Panc1 (cell line): ENCODE results near the gene ABHD16B. TPM values are rescaled to one million over a fixed set of nuclear protein-coding genes. Genes with fewer than 3 reads are reported as not detected.

Experiments used
- ATAC-seq: fragments of 200-7000 bp; cut with Tn5 transposase; 2 replicates; pipeline ENCODE4 v1.9.1; 2020; ENCODE audit warnings: mild to moderate bottlenecking, moderate library complexity
- BruUV-seq: library from RNA; stranded (reverse); fragments of 400-500 nt; replicated peaks from 2 replicates; lab custom pipeline; 2021; lab: Mats Ljungman, UMichigan
- CTCF ChIA-PET: fragments of 300-600 bp; sonication (Branson Sonifier 250); formaldehyde crosslinking; loops from one replicate; lab custom pipeline; 2022; ENCODE audit warnings: antibody characterized with exemption; lab: Charles Lee
- POLR2A ChIA-PET: fragments of 300-600 bp; sonication (Branson Sonifier 250); formaldehyde crosslinking; loops from one replicate; lab custom pipeline; 2022; ENCODE audit warnings: antibody characterized with exemption; lab: Charles Lee
- DNase-seq: peaks from one replicate; pipeline ENCODE4 v3.0.0-alpha.2; 2010; ENCODE audit warnings: low read depth, low spot score
- H3K27ac ChIP-seq: 2 replicates; pipeline ENCODE4 v1.5.1; 2011; ENCODE audit warnings: mild to moderate bottlenecking, low read length, inconsistent platforms
- H3K27me3 ChIP-seq: fragments of 200-500 bp; sonication (Bioruptor generic); 2 replicates; pipeline ENCODE4 v1.6.0; 2014; ENCODE audit warnings: low read length, inconsistent platforms; ENCODE audit not compliant: control insufficient read depth, insufficient read depth
- H3K36me3 ChIP-seq: fragments of 200-500 bp; sonication (Bioruptor generic); 2 replicates; pipeline ENCODE4 v1.5.1; 2014; ENCODE audit warnings: inconsistent platforms, mild to moderate bottlenecking, low read length, moderate library complexity; ENCODE audit not compliant: control insufficient read depth, insufficient read depth
- H3K4me1 ChIP-seq: 2 replicates; pipeline ENCODE4 v1.5.1; 2011; ENCODE audit warnings: inconsistent platforms, mild to moderate bottlenecking, low read length, moderate library complexity; ENCODE audit not compliant: control insufficient read depth, insufficient read depth
- H3K4me3 ChIP-seq, 2 experiments: 2 replicates each; pipeline ENCODE4 v1.5.1; 2011 to 2012; ENCODE audit warnings: low read depth in 2 of 2, low read length in 2 of 2, mild to moderate bottlenecking in 2 of 2, inconsistent platforms in 1 of 2, moderate library complexity in 1 of 2
- H3K9me3 ChIP-seq: fragments of 200-500 bp; sonication (Bioruptor generic); 2 replicates; pipeline ENCODE4 v1.5.1; 2014; ENCODE audit warnings: low read depth, mild to moderate bottlenecking, inconsistent platforms, low read length, moderate library complexity; ENCODE audit not compliant: control insufficient read depth, insufficient read depth
- CTCF ChIP-seq: fragments of 450-650 bp; IDR thresholded peaks from 2 replicates; pipeline ENCODE4 v1.5.1; 2017; ENCODE audit warnings: mild to moderate bottlenecking
- POLR2AphosphoS5 ChIP-seq: IDR thresholded peaks from 2 replicates; pipeline ENCODE4 v1.6.1; 2012; ENCODE audit warnings: mild to moderate bottlenecking, low read depth, low read length, moderate library complexity
- REST ChIP-seq, 2 experiments: IDR thresholded peaks; 2 replicates each; pipeline ENCODE4 v1.6.1; 2011 to 2012; ENCODE audit warnings: low read depth in 2 of 2, control low read depth in 1 of 2, low read length in 1 of 2, mild to moderate bottlenecking in 1 of 2, moderate library complexity in 1 of 2; ENCODE audit not compliant: insufficient read depth in 1 of 2
- SIN3A ChIP-seq: IDR thresholded peaks from 2 replicates; pipeline ENCODE4 v1.6.1; 2012; ENCODE audit warnings: low read depth, mild to moderate bottlenecking, low read length, moderate library complexity, borderline replicate concordance; ENCODE audit not compliant: insufficient read depth
- TCF7L2 ChIP-seq: IDR thresholded peaks from 2 replicates; pipeline ENCODE4 v1.6.1; 2011; ENCODE audit warnings: mild to moderate bottlenecking, low read depth, low read length, inconsistent platforms
- in situ Hi-C: cut with HindIII; loops from 2 replicates; pipeline ENCODE4 v1.10.0; 2016; ENCODE audit warnings: low sequenced_read_pairs, low pct_unique_long_range_greater_than_20kb
- intact Hi-C: fragments of 100-400 bp; cut with micrococcal nuclease; formaldehyde crosslinking; loops from one replicate; pipeline ENCODE4 v1.10.0; 2022; ENCODE audit not compliant: unreplicated experiment
- total RNA-seq: library from RNA; stranded (reverse); gene quantifications from one replicate; pipeline ENCODE4 v1.2.1, GENCODE V29; 2021; ENCODE audit not compliant: unreplicated experiment

ABHD16B gene
- total RNA-seq, 1 experiment from 2014 or later = not detected

GRCh38 chr20:63836458-63837344 is 24.6 kb upstream of the ABHD16B start:
- TF ChIP-seq POLR2AphosphoS5 (no peak), SIN3A (no peak), REST (IDR thresholded peaks at IDR 0.05; ENCODE audit: insufficient read depth in 1 of 2, low read depth in 2 of 2, low read length in 1 of 2) (no peak), CTCF (no peak), TCF7L2 (no peak)
- Histone ChIP-seq H3K4me3 (no peak overlapping the region), H3K27ac (no peak overlapping the region), H3K9me3 (no peaks in the 10 kb centered on the region), H3K4me1 (peaks cover 19% of the 10 kb centered on the region), H3K27me3 (no peaks in the 10 kb centered on the region), H3K36me3 (no peaks in the 10 kb centered on the region)
- ChIA-PET POLR2A (no interaction called here), CTCF (no interaction called here)
- ATAC-seq (0 out of 2 replicates have a peak, but pooled peaks have one; percentile 26), DNase-seq (no peak)
- in situ Hi-C loops = no loop called here
- intact Hi-C loops = no loop called here
- BruUV-seq = no TSS peak

GRCh38 chr20:63837479-63837878 is 23.8 kb upstream of the ABHD16B start:
- TF ChIP-seq TCF7L2 (no peak), SIN3A (no peak), CTCF (no peak)
- ChIA-PET POLR2A (no interaction called here), CTCF (no interaction called here)
- no peak overlapping the region for H3K27ac ChIP-seq
- no peaks in the 10 kb centered on the region for H3K36me3 ChIP-seq
- DNase-seq (no peak), ATAC-seq (no peak)
- peaks cover 19% of the 10 kb centered on the region for H3K4me1 ChIP-seq
- no peaks in the 10 kb centered on the region for H3K9me3 ChIP-seq
- in situ Hi-C loops (no loop called here), intact Hi-C loops (no loop called here)
- H3K4me3 ChIP-seq = no peak overlapping the region
- no TSS peak for BruUV-seq
- no peaks in the 10 kb centered on the region for H3K27me3 ChIP-seq
